ENCODE data around the gene CLDND1. TPM values are rescaled to one million over a fixed set of nuclear protein-coding genes. Genes with fewer than 3 reads are reported as not detected.

The CLDND1 gene
- total and polyA plus RNA-seq, 8 donors: 20.6 to 161 (median 75.7) TPM

DNA sequence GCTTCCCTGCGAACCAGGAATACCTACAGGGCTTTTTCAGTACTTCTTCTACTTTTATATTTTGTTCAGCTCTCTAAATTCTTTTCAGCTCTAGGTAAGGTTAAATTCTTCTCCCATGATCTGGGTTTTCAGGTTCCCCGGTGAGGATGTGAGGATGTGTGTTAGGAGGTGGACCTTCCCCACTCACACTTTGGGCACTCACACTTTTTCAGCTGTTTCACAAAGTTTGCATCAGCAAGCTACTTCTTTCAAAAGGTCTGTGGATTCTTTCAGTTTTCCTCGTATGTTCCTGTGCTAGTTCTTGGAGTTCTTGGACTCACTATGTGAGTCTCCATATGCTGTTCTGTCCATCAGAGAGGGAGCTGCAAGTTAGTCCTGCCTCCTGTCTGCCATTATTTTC is 39.1 kb downstream of the CLDND1 start:
- 81 to 89% (median 84%) methylated on average over 3 of the region's 3 CpGs for WGBS, 5 donors
- no peak overlapping the region for H3K27ac ChIP-seq
- H3K36me3 ChIP-seq: no peaks in the 10 kb centered on the region
- no peak overlapping the region for H3K4me3 ChIP-seq
- H3K27me3 ChIP-seq: no peaks in the 10 kb centered on the region
- TF ChIP-seq POLR2A (IDR thresholded peaks at IDR 0.05): no peak
- no peak for TF ChIP-seq POLR2AphosphoS5 (IDR thresholded peaks at IDR 0.05)
- TF ChIP-seq, protein P1, sequence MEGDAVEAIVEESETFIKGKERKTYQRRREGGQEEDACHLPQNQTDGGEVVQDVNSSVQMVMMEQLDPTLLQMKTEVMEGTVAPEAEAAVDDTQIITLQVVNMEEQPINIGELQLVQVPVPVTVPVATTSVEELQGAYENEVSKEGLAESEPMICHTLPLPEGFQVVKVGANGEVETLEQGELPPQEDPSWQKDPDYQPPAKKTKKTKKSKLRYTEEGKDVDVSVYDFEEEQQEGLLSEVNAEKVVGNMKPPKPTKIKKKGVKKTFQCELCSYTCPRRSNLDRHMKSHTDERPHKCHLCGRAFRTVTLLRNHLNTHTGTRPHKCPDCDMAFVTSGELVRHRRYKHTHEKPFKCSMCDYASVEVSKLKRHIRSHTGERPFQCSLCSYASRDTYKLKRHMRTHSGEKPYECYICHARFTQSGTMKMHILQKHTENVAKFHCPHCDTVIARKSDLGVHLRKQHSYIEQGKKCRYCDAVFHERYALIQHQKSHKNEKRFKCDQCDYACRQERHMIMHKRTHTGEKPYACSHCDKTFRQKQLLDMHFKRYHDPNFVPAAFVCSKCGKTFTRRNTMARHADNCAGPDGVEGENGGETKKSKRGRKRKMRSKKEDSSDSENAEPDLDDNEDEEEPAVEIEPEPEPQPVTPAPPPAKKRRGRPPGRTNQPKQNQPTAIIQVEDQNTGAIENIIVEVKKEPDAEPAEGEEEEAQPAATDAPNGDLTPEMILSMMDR (IDR thresholded peaks at IDR 0.05): no peak
- peaks cover 4 to 63% (median 34%) of the 10 kb centered on the region in 4 donors for H3K9me3 ChIP-seq
- intact Hi-C loops (cut with DNase I; ENCODE audit: low total_unique reads): no loop called here
- no peaks in the 10 kb centered on the region for H3K4me1 ChIP-seq
- no peak for DNase-seq

DNA sequence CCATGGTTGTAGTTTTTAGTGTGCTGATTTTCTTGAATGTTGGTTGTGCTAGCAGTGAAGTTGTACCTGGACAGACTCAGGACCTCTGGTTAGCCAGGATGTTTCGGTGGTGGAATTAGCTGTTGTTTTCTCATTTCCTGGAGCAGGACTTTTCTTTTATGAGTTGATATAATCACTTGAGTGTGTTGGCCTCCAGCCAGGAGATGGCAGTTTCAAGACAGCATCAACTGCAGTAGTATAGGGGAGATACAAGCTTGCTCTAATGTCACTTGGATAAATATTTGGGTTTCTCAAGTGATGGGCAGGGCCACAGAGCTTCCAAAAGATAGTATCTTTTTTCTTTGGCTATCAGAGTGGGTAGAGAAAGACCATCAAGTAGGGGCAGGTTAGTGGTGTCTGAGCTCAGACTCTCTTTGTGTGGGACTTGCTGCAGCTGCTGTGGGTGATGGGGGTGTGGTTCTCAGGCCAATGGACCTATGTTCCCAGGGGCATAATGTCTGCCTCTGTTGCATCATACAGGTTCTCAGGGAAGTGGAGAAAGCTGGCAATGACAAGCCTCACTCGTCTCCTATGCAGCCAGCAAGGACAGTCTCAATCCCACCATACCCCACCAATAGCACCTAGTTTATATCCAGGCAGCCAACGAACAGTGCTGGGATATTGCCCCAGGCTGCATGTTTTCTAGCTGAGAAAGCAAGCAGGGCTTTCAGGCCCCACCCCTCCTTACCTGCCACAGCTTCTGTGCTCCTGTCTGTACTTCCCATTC is 39.8 kb downstream of the CLDND1 start:
- TF ChIP-seq POLR2AphosphoS5 (IDR thresholded peaks at IDR 0.05) (no peak), EP300 (IDR thresholded peaks at IDR 0.05) (no peak), POLR2A (IDR thresholded peaks at IDR 0.05) (no peak)
- TF ChIP-seq, protein P1 (IDR thresholded peaks at IDR 0.05): no peak
- H3K4me1 ChIP-seq: no peaks in the 10 kb centered on the region
- H3K36me3 ChIP-seq: no peaks in the 10 kb centered on the region
- H3K9me3 ChIP-seq: peaks cover 4 to 63% (median 39%) of the 10 kb centered on the region in 4 donors
- intact Hi-C loops (cut with DNase I; ENCODE audit: low total_unique reads): no loop called here
- H3K27me3 ChIP-seq: no peaks in the 10 kb centered on the region
- no peak overlapping the region for H3K27ac ChIP-seq
- 52 to 74% (median 63%) methylated on average over 3 of the region's 3 CpGs for WGBS, 5 donors
- no peak for DNase-seq
- H3K4me3 ChIP-seq: no peak overlapping the region

Small RNA genes lying within 50 kb of the gene (small RNA-seq; reads per million reads assigned to genes)
- 0 reads per million in 4 donors for gene RPL38P4

Other genes with a start within 250 kb of the CLDND1 start
- gene OR5H2, start 240.4 kb downstream of the CLDND1 start, total RNA-seq: not detected
- gene OR5H2, start 240.4 kb downstream of the CLDND1 start, polyA plus RNA-seq: not detected
- not detected for gene OR5K4, start 169.0 kb downstream of the CLDND1 start, total RNA-seq
- not detected for gene OR5K4, start 169.0 kb downstream of the CLDND1 start, polyA plus RNA-seq
- gene OR5K3, start 132.2 kb downstream of the CLDND1 start, total RNA-seq: not detected
- gene OR5K3, start 132.2 kb downstream of the CLDND1 start, polyA plus RNA-seq: not detected
- gene OR5K1, start 59.7 kb downstream of the CLDND1 start, total RNA-seq: not detected
- gene OR5K1, start 59.7 kb downstream of the CLDND1 start, polyA plus RNA-seq: not detected
- not detected for gene OR5K2, start 25.2 kb downstream of the CLDND1 start, total RNA-seq
- gene OR5K2, start 25.2 kb downstream of the CLDND1 start, polyA plus RNA-seq: not detected
- gene GPR15, start 9.1 kb upstream of the CLDND1 start, total RNA-seq: not detected
- under 1 TPM in 1 of 3 donors, not detected in 2; 0.25 TPM for gene GPR15, start 9.1 kb upstream of the CLDND1 start, polyA plus RNA-seq
- gene CPOX, start 70.7 kb upstream of the CLDND1 start, total RNA-seq: 10 to 100 TPM in 4 of 5 donors, 1 to 10 TPM in 1; 4.1 to 43.7 (median 23.7) TPM
- gene CPOX, start 70.7 kb upstream of the CLDND1 start, polyA plus RNA-seq: 1 to 10 TPM; 4.1 to 8.9 (median 5.9) TPM
- 100 to 1,000 TPM in 1 of 5 donors, 10 to 100 TPM in 3, not detected in 1; 13.6 to 129 (median 40.3) TPM for gene ST3GAL6, start 240.4 kb upstream of the CLDND1 start, total RNA-seq
- 1 to 10 TPM; 5.8 to 7.7 (median 6.1) TPM for gene ST3GAL6, start 240.4 kb upstream of the CLDND1 start, polyA plus RNA-seq

Data from stomach (tissue), 9 donors.